Activated CD8-positive, alpha-beta T cell treated with anti-CD3 and anti-CD28 coated beads for 36 hours (primary cell): ENCODE results near the gene PDGFB. TPM values are rescaled to one million over a fixed set of nuclear protein-coding genes. Genes with fewer than 3 reads are reported as not detected.

Source experiments
- ATAC-seq: fragments of 200-7000 bp; cut with Tn5 transposase; one replicate; pipeline ENCODE4 v1.10.0; 2021; ENCODE audit warnings: mild to moderate bottlenecking, moderate library complexity
- CTCF ChIA-PET: fragments of 350-600 bp; sonication (Branson Sonifier 250); formaldehyde crosslinking; loops from one replicate; lab custom pipeline; 2021; ENCODE audit warnings: antibody characterized with exemption; lab: Charles Lee
- POLR2A ChIA-PET: fragments of 350-600 bp; sonication (Branson Sonifier 250); formaldehyde crosslinking; loops from one replicate; lab custom pipeline; 2021; ENCODE audit warnings: antibody characterized with exemption; lab: Charles Lee
- DNase-seq: peaks from one replicate; pipeline ENCODE4 v3.0.0-alpha.2; 2020
- H3K27ac Mint-ChIP-seq: one replicate; pipeline ENCODE4 v1.8.0; 2021; ENCODE audit warnings: mild to moderate bottlenecking, mixed read lengths
- H3K27me3 Mint-ChIP-seq: one replicate; pipeline ENCODE4 v1.8.0; 2021; ENCODE audit warnings: mixed read lengths
- H3K36me3 Mint-ChIP-seq: one replicate; pipeline ENCODE4 v1.8.0; 2021; ENCODE audit warnings: low read depth, mixed read lengths
- H3K4me1 Mint-ChIP-seq: one replicate; pipeline ENCODE4 v1.8.0; 2021; ENCODE audit warnings: low read depth, mixed read lengths
- H3K4me3 Mint-ChIP-seq: one replicate; pipeline ENCODE4 v1.8.0; 2021; ENCODE audit warnings: mild to moderate bottlenecking, moderate library complexity, mixed read lengths
- H3K9me3 Mint-ChIP-seq: one replicate; pipeline ENCODE4 v1.8.0; 2021; ENCODE audit warnings: mixed read lengths
- CTCF ChIP-seq: fragments of 200-600 bp; IDR thresholded peaks from one replicate; pipeline ENCODE4 v1.8.0; 2022; ENCODE audit warnings: antibody characterized with exemption, mild to moderate bottlenecking
- intact Hi-C: fragments of 100-400 bp; cut with micrococcal nuclease; formaldehyde crosslinking; loops from one replicate; pipeline ENCODE4 v1.10.0; 2022
- total RNA-seq, 2 experiments: library from RNA; stranded (reverse); gene quantifications; one replicate each; pipeline ENCODE4 v1.2.3, GENCODE V29; 2021

The PDGFB gene
- total RNA-seq, 2 experiments from 2014 or later, result 1.7 to 3.0 TPM

GRCh38 chr22:39231197-39231950 lies 13.4 kb downstream of the PDGFB start:
- Mint-ChIP-seq H3K36me3 (no peaks in the 10 kb centered on the region), H3K27ac (no peak overlapping the region), H3K27me3 (peaks cover 23% of the 10 kb centered on the region), H3K9me3 (no peaks in the 10 kb centered on the region), H3K4me3 (no peak overlapping the region), H3K4me1 (peaks cover 38% of the 10 kb centered on the region)
- CTCF ChIA-PET, result interaction anchor here (0.7 to 1.9 kb wide), 6 partner anchors 9 to 266 kb away, joined by 3 to 8 read pairs (median 3); no protein-coding TSS in a partner anchor
- DNase-seq (no peak), ATAC-seq (no peak)
- intact Hi-C loops, result no loop called here
- TF ChIP-seq CTCF, result no peak
- POLR2A ChIA-PET, result interaction anchor here (1.0 to 3.0 kb wide), 5 partner anchors 9 to 87 kb away, joined by 3 to 9 read pairs (median 4); no protein-coding TSS in a partner anchor

- no peaks in the 10 kb centered on the region for H3K36me3 Mint-ChIP-seq
- no peak overlapping the region for H3K27ac Mint-ChIP-seq
- peaks cover 19% of the 10 kb centered on the region for H3K27me3 Mint-ChIP-seq
- no peak for DNase-seq
- intact Hi-C loops, result no loop called here
- CTCF ChIA-PET, result interaction anchor here (0.7 to 1.9 kb wide), 11 partner anchors 8 to 360 kb away, joined by 3 to 10 read pairs (median 3); no protein-coding TSS in a partner anchor
- H3K4me1 Mint-ChIP-seq, result peaks cover 29% of the 10 kb centered on the region
- TF ChIP-seq CTCF, result no peak
- no peaks in the 10 kb centered on the region for H3K9me3 Mint-ChIP-seq
- no peak overlapping the region for H3K4me3 Mint-ChIP-seq
- ATAC-seq, result no peak
- POLR2A ChIA-PET, result interaction anchor here (1.0 to 3.0 kb wide), 5 partner anchors 8 to 88 kb away, joined by 3 to 9 read pairs (median 4); no protein-coding TSS in a partner anchor
These were observed 14.3 kb downstream of the PDGFB start for GRCh38 chr22:39230261-39231196.

GRCh38 chr22:39229688-39230260 lies 15.0 kb downstream of the PDGFB start:
- H3K4me1 Mint-ChIP-seq, result peaks cover 25% of the 10 kb centered on the region
- no peak for ATAC-seq
- ChIA-PET CTCF (interaction anchor here (0.6 to 2.0 kb wide), 8 partner anchors 14 to 360 kb away, joined by 3 to 10 read pairs (median 4); no protein-coding TSS in a partner anchor), POLR2A (interaction anchor here (1.0 to 3.0 kb wide), 5 partner anchors 8 to 89 kb away, joined by 3 to 9 read pairs (median 4); no protein-coding TSS in a partner anchor)
- H3K4me3 Mint-ChIP-seq, result no peak overlapping the region
- peaks cover 17% of the 10 kb centered on the region for H3K27me3 Mint-ChIP-seq
- no peak for DNase-seq
- intact Hi-C loops, result no loop called here
- no peak for TF ChIP-seq CTCF
- H3K27ac Mint-ChIP-seq, result no peak overlapping the region
- H3K36me3 Mint-ChIP-seq, result no peaks in the 10 kb centered on the region
- no peaks in the 10 kb centered on the region for H3K9me3 Mint-ChIP-seq

- Mint-ChIP-seq H3K27ac (no peak overlapping the region), H3K27me3 (peaks cover 10% of the 10 kb centered on the region), H3K36me3 (no peaks in the 10 kb centered on the region), H3K4me1 (peaks cover 19% of the 10 kb centered on the region), H3K4me3 (no peak overlapping the region), H3K9me3 (no peaks in the 10 kb centered on the region)
- ChIA-PET CTCF (interaction anchor here (1.4 to 2.0 kb wide), 4 partner anchors 13 to 359 kb away, joined by 3 to 10 read pairs (median 4); no protein-coding TSS in a partner anchor), POLR2A (interaction anchor here (1.0 to 3.0 kb wide), 4 partner anchors 7 to 90 kb away, joined by 3 to 9 read pairs (median 4); no protein-coding TSS in a partner anchor)
- intact Hi-C loops, result no loop called here
- TF ChIP-seq CTCF, result no peak
- no peak for ATAC-seq
- DNase-seq, result no peak
These were observed 15.7 kb downstream of the PDGFB start for GRCh38 chr22:39229075-39229474.
